NCI-H69 (cell line): ENCODE results near the gene NDRG4.

Experiments
- DNase-seq: peaks from one replicate; lab custom pipeline; 2025; lab: John Stamatoyannopoulos, UW

NDRG4 gene

DNA sequence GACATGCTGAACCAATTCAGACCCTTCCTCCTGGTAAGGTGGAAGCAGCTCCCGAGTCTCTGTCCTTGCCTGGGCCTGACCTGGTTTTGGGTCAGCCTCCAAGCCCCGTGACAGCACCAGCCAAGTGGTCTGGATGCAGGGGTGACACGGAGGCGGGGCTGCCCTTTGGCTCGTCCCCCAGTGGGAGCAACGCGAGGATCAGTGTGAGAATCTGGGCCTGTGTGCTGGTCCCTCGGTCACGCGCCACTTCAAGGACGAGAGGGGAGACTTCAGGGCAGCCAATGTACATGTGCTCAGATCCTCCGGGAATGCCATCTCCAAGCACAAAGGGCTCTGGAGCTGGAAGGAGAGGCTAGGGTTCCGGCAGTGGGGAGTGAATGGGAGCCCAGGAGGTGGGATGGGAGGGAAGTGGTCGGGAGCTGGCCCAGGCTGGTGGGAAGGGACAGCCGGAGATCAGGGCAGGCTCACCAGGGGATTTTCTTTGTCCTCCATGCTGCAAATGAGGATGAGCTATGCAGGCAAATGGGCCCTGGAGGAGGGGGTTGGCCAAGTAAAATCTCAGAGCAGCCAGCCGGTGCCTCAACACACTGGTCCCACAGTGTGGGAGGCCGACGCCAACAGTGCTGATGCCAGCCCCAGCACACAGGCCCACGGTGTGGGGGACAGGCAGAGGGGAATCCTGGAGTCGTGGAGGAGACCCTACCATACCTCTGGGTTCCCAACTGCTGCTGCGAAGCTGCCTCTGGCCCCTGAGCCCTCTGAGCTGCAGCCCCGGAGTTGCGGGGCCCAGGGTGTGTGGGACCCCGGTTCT lies 4.2 kb upstream of the NDRG4 start:
- no peak for DNase-seq

DNA sequence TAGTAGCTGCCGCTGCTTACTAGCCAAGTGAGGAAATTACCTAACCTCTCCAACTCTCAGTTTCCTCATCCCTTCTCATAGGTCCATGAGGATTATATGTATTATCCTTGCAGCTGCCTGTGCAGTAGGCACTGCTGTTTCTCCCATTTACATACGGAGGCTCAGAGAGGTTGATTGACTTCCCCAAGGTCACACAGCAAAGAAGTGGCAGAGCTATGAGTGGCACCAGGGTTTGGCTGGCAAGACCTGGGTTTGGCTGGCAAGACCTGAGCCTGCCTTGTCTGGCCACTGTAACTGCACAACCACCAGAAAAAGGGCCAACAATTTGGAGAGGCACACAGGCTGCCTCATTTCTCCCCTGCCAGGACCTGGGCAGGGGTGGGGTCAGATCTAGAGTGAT lies 2.5 kb upstream of the NDRG4 start:
- no peak for DNase-seq

DNA sequence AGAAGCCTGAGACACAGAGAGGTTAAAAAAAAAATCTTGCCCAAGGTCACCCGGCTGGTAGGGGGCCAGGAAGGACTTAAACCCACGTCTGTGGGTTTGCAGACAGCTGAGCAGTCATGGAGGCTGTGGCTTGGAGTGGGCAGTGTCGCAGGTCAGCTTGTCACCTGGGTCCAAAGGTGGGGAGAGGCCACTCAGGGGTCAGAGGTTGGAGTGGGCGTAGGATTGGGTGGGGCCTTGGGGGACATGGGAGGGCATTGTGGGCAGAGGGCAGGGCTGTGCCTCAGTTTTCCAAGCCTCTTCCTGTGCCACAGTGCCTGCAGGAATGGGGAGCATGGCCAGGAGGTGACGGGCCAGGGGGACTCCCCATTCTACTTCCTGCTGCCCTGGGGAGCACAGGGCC lies 2.0 kb upstream of the NDRG4 start:
- no peak for DNase-seq

DNA sequence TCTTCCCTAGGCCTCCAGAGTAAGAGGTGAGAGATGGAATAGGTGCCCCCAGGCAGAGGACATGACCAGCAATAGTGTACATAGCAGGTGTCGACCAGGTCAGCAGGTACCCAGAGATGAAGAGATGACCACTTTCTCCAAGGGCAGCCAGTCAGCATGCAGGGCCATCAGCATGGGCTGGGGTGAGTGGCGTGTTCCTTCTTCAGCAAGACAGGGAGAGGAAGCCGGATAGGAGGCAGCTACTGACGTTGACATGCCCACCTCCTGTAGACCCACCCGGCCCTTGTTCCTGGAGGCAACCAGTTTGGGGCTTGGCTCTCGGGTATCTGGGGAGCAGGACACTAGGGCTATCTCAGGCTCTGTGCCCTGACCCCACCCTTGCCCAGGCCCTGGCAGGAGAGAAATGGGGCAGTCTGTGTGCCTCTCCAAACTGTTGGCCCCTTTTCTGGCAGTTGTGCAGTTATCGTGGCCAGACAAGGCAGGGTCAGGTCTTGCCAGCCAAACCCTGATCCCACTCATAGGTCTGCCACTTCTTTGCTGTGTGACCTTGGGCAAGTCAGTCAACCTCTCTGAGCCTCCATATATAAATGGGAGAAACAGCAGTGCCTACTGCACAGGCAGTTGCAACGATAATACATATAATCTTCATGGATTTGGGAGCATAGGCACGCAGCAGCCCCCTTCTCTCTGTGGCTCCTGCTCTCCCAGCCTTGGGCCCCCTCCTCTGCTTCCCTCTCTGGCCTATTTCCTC lies 1.4 kb upstream of the NDRG4 start:
- DNase-seq, result no peak

DNA sequence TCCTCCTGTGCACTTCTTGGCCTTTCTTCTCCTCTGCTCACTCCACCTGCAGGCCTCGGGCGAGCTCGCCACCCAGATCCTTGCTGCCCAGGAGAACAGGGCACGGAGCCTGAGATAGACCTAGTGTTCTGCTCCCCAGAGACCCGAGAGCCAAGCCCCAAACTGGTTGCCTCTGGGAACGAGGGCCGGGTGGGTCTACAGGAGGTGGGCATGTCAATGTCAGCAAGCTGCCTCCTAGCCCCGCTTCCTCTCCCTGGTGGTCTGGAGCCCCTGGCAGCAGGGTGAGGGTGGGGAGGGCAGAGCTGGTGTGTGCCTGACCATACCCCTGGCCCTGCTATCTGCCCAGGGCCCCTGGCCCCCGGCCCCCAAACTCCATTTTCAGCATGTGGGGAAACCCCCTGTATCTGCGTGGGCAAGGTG lies 841 bp upstream of the NDRG4 start:
- DNase-seq, result no peak

DNA sequence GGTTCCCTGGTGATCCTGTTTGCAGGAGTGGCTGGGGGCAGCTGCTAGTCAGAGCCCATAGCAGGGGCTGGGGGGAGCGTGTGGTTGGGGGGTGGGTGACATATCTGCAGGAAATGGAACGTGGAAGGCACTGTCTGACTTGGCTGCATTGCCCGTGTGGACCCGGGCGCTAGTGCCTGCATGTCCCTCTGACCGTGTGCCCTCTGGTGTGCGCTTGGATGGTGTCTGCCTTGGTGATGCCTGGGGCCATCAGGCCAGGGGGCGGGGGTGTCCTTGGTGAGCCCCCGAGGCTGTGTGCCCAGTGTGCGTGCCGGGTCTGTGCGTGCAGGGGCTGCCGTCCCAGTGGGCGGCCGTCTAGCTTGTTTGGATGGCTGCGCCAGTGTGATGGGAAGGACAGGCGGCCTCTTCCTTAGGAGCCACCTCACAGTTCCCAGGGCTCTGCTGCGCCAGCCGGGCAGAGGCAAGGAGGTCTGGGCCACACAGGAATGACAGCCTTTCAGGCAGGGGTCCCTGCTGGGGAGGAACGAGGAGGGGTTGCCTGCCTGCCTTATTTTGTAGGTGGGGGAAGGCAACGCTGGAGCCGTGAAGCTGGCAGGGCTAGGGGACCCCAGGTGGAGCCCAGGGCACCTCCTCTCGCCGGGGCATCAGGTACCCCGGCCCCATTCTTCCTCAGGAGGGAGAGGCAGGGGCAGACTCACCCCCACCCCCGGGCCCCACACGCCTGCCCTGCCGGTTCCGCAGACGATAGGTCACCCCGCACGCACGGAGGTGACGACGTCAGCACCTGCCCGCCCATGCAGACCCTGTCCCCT lies 693 bp downstream of the NDRG4 start:
- peak; percentile 43 for DNase-seq

DNA sequence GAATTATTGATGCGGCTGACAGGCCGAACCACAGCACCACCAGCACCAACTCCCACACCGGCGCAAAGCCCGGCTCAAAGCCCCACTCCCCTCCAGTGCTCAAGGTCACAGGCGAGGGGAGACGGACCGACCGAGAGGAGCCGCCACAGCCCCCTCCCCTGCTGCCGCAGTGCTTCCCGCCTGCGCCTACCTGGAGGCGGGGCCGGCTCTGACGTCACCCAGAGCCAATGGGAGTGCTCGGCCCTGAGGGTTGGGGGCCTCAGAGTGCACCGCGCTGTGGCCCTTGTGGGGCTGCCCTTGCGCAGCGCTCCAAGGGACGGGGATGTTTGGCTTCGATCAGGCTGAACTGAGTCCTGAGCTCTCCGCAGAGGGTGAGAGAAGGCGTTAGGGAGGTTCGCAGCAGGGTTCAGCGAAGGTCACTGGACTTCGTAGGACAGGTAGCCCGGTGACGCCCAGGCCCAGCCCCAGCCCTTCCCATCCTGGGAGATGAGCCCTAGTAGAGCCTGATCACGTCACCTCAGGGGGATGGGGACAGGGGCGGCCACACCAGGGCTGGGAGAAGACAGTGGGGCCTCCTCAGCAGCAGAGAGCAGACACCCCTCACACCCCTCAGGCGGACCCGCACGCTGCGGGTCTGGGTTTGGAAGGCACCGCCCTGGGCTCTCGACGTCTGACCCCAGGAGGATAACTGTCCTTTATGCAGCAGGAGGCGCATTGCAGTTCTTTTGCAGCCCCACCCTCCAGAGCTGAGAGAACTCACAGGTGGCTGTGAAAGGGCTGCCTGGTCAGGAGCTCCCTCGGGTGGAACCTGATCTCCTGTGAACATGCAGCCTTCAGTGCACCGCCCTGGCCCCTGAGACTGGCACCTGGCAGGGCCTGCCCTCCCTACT lies 1.5 kb downstream of the NDRG4 start:
- DNase-seq, result peak; percentile 83

DNA sequence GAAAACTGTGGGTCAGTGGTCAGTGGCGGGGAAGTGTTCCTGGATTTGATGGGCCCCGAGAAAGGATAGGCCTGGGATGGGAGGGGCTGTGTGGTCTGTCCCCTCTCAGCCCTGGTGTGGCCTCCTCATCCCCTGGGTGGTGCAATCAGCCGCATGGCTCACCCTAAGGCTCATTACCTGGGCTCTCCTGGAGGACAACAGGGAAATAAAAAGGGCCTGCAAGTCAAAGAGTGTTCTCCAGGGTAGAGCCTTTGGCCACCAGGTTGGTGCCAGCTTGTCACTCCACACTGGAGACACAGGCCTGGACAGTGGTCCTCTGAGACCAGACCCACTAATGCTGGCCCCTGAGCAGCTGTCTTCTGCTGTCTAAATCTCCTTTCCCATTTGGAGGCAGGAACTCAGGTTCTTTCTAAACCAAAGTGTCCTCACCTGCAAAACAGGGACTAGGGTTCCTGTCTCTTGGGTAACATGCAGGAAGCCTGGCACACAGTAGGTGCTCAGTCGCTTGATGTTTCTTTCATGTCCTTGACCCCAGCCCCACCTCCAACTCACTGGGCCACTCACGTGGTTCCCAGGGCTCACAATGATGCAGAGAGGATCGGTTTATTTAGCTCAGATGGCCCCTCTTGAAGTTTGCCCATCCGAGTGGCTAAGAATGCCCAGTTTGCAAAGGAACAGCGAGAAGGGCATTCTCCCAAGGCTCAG lies 2.4 kb downstream of the NDRG4 start:
- DNase-seq, result no peak

DNA sequence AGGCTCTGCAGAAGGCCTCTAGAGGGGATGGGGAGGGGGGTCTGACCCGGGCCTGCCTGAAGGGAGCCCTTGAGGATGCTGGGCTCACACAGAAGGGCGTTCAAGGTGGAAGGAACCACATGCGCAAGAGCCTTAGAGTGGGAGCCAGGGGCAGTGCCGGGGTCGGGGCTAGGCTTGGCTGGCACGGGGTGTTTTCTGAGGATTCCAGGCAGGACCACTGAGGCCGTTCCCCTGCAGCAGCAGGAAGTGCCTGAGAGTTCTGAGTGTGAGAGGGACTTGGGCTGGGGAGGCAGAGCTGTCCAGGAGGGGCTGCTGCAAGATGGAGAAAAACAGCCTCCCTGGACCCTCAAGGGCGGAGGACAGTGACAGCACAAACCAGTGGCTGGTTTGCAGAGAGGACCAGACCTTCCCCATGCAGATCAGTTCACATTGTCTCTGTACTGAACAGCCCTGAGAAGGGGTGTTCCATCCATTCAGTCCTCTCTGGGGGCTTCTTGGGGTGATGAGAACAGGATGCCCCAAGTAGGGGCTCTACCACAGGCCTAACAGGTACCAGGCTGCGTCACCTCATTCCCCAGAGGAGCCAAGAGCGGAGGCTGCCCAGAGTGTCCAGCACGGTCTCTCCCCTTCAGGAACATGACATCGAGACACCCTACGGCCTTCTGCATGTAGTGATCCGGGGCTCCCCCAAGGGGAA lies 3.4 kb downstream of the NDRG4 start:
- no peak for DNase-seq

DNA sequence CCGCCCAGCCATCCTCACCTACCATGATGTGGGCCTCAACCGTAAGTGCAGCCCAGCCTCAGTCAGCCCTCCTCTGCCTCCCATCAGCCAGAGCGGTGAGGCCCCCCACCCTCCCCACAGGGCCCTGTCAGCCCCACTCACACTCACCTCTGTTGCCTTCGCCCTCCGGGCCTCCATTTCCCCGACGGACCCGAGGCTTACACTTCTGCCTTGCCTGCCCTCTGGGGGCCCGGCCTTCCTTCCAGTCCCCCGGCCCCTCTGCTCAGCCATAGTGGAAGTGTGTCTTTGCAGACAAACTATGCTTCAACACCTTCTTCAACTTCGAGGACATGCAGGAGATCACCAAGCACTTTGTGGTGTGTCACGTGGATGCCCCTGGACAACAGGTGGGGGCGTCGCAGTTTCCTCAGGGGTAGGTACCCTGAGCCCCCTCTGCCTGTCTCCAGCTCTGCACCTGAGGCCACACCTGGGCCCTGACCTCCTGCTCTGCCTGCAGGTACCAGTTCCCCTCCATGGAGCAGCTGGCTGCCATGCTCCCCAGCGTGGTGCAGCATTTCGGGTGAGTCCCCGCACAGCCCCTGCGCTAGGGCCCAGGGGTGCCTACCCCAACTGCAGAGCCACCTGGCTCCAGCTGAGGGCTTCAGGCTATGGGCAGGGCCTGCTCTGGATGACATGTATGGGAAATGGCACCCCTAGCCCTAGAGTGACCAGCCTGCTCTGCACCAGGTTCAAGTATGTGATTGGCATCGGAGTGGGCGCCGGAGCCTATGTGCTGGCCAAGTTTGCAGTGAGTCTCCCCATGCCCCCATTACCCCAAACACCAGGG lies 4.1 kb downstream of the NDRG4 start:
- no peak for DNase-seq

DNA sequence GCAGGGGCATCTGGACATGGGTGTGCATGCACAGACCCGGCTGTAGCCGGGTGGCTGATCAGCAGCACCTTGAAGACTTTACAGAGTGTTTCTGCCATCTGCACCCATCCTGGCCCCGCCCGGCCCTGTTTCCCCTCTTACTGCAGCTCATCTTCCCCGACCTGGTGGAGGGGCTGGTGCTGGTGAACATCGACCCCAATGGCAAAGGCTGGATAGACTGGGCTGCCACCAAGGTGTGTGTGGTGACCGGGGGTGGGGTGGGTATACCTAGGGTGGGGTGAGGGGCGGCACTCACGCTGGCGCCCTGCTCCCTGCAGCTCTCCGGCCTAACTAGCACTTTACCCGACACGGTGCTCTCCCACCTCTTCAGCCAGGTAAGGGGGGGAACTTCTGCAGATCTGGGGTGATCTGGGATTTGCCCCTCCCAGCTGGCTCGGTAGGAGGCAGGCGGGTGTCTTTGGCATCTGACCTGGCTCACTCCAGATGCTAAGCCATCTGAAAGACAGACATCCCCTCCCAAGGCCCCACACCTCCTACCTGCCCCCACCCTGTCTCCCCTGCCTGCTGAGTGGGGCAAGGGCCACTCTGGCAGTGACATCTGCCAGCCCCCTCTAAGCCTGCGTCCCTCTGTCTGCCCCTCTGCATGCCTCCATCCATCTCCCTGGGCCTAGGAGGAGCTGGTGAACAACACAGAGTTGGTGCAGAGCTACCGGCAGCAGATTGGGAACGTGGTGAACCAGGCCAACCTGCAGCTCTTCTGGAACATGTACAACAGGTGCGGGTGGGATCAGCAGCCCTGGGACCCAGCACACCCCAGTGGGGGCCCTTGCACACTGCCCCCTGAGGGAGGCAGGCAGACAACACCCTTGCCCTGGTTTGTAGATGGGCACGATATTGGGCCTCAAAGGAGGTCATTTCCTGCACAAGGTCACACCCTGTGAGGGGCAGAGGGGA lies 6.6 kb downstream of the NDRG4 start:
- DNase-seq, result no peak

DNA sequence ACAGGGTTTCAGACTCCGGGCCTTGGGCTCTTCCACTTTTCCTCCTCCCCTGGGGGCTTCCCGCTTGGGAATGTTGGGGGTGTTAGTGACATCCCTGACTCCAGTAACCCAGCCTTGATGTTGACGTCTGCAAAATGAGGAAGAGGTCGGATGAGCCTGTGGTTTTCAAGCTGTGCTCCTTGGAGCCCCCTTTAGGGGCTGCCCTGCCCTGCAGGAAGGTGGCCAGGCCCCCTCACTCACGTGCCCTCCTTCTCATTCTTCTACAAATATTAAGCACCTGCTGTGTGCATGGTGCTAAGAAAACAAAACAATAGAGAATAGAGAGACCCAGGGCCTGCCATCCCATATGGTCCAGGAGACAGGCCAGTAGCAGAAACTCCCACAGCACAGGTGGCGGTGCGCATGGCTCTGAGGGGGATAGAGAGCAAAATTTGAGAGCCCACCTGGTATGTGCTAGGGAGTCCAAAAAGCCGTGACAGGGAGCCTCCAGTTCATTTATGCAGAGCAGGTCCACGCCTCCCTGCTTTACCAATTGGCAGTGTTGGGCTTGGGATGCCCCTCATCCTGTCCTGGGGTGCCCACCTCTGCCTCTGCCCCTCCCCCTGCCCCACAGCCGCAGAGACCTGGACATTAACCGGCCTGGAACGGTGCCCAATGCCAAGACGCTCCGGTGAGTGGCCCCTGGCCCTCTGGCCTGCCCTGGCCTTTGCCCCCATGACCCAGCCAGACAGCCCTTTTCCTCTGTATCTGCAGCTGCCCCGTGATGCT lies 7.4 kb downstream of the NDRG4 start:
- no peak for DNase-seq

DNA sequence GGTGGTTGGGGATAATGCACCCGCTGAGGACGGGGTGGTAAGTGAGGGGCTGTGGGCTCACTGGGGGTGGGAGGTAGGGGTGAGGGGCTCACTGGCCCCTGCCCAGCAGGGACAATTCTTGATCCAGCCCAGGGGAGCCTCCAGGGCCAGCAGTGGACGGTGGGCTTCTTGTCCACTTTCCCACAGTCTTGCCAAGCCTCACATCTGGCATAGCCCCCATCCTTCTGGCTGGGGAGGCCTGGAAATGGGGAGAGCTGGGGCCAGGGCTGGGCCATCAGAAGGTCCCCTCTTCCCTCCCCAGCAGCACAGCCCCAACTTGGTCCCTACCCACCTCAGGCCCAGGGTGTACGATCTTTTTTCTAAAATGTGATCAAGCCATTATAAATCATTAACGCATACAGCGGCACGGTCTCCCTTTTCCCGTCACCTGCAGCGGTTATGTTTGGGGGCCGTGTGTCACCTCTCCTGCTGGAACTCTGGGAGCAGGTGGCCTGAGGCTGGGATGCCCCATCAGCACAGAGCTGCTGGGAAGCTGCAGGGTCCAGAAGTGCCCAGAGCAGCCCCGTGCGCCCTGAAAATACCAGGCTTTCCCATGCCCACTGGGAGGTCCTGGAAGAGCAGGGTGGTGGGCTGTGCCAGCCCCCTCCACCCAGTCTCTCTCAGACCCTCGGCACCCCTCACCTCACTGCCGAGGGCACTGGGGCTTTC lies 8.2 kb downstream of the NDRG4 start:
- DNase-seq, result no peak

DNA sequence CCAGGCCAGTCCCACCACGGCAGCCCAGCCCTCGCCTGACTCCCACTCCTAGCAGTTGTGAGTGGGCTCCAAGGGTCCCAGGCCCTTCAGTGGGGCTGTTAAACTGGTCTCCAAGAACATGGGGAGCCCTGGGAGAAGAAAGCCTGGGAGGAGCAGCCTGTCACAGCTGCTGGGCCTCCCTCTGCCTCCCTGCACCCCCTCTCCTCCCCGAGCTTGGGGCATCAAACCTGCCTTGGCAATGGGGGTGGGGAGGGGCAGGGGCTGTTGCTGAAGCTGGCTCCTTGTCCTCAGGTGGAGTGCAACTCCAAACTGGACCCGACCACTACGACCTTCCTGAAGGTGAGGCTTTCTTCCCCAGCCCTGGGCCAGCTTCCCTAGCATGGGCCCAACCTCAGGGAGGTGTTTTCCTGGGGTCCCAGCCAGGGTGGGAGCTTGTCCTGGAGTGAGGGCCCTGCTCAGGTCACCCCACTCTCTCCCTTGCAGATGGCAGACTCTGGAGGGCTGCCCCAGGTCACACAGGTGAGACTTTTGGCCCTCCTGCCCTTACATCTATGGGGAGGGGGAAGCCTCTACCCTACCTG lies 8.8 kb downstream of the NDRG4 start:
- DNase-seq, result no peak

DNA sequence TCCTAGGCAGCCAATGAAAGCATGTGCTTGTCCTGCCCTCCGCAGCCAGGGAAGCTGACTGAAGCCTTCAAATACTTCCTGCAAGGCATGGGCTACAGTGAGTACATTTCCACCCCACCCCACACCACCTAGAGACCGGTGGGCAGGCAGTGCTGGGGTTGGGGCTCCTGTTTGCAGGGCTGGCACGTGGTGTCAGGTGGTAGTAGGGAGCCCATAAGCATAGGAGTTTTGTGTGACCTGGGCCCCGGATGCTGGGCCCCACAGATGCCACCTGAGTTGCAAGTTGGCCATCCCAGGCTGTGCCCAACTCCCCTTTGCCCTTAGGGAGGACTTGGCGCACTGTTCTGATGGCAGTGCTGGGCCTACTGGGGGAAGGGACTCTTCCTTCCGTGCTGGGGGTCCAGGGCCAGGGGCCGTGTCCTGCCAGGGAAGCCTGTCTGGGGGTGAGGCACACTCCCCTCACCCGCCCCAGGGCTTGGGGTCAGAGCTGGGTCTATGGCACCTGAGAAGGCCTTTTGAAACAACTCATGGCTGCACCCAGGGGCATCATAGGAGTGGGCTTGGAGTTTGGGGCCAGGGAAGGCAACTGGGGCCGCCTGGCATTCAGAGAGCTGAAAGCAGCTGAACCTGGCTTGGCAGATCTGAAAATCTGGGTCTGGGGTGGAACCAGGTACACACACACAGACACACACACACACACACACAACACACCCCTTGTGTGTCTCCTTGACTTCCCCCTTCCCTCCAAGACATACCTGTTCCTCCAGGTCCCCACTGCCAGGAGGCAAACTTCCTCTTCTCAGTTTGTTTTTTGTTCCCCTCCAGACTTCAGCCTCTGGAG lies 9.5 kb downstream of the NDRG4 start:
- DNase-seq, result no peak
